OCI-LY7 (cell line): Measurements from ENCODE around the gene SLA2.

Experiments used
- CTCF ChIP-seq: fragments of 200-600 bp; sonication (generic); conservative IDR thresholded peaks from 2 replicates; pipeline ENCODE4 v1.5.1; 2014; ENCODE audit warnings: mild to moderate bottlenecking, antibody characterized with exemption, low read length, moderate library complexity, mixed read lengths
- EZH2phosphoT487 ChIP-seq: fragments of 200-600 bp; sonication (generic); IDR thresholded peaks from 2 replicates; pipeline ENCODE4 v1.6.1; 2018; ENCODE audit warnings: low read depth, borderline replicate concordance, mild to moderate bottlenecking, mixed run types, antibody characterized with exemption, low read length, moderate library complexity, mixed read lengths

GRCh38 chr20:36611625-36612024 lies 34.4 kb downstream of the SLA2 start:
- TF ChIP-seq CTCF (no peak), EZH2phosphoT487 (no peak)
